H9 (cell line): ENCODE measurements around the gene ANO2. TPM values are rescaled to one million over a fixed set of nuclear protein-coding genes. Genes with fewer than 3 reads are reported as not detected.

Source experiments
- DNase-seq: peaks from one replicate; pipeline ENCODE4 v3.0.0-alpha.2; 2017
- H2AFZ ChIP-seq: one replicate; pipeline ENCODE4 v1.6.1; 2013; ENCODE audit warnings: mild to moderate bottlenecking, low read length, control low read depth, moderate library complexity
- H2AK5ac ChIP-seq: 2 replicates; pipeline ENCODE4 v1.6.1; 2013; ENCODE audit warnings: low read length, control low read depth, mixed read lengths; ENCODE audit not compliant: insufficient read length
- H2BK120ac ChIP-seq: one replicate; pipeline ENCODE4 v1.6.1; 2013; ENCODE audit warnings: low read depth, mild to moderate bottlenecking, low read length, control low read depth, inconsistent platforms; ENCODE audit not compliant: poor library complexity, severe bottlenecking
- H2BK12ac ChIP-seq: 2 replicates; pipeline ENCODE4 v1.6.1; 2013; ENCODE audit warnings: low read length, control low read depth, mixed read lengths, low read depth; ENCODE audit not compliant: insufficient read length
- H2BK15ac ChIP-seq: 2 replicates; pipeline ENCODE4 v1.6.1; 2013; ENCODE audit warnings: low read depth, low read length, control low read depth
- H2BK20ac ChIP-seq: one replicate; pipeline ENCODE4 v1.6.1; 2013; ENCODE audit warnings: low read depth, mild to moderate bottlenecking, low read length, control low read depth, inconsistent platforms; ENCODE audit not compliant: poor library complexity, severe bottlenecking
- H2BK5ac ChIP-seq: 2 replicates; pipeline ENCODE4 v1.6.1; 2013; ENCODE audit warnings: low read length, control low read depth, mixed read lengths; ENCODE audit not compliant: insufficient read length
- H3K14ac ChIP-seq: 2 replicates; pipeline ENCODE4 v1.6.1; 2013; ENCODE audit warnings: low read length, control low read depth; ENCODE audit not compliant: insufficient read depth
- H3K18ac ChIP-seq: 2 replicates; pipeline ENCODE4 v1.6.1; 2013; ENCODE audit warnings: low read depth, mild to moderate bottlenecking, mixed read lengths, low read length, control low read depth; ENCODE audit not compliant: insufficient read length
- H3K23ac ChIP-seq: 2 replicates; pipeline ENCODE4 v1.6.1; 2013; ENCODE audit warnings: low read length, control low read depth, mixed read lengths, low read depth; ENCODE audit not compliant: insufficient read length
- H3K23me2 ChIP-seq: 2 replicates; pipeline ENCODE4 v1.6.1; 2013; ENCODE audit warnings: low read depth, mild to moderate bottlenecking, mixed read lengths, low read length, control low read depth; ENCODE audit not compliant: insufficient read length, poor library complexity, severe bottlenecking
- H3K27ac ChIP-seq: 2 replicates; pipeline ENCODE4 v1.5.1; 2013; ENCODE audit warnings: low read length, control low read depth, mixed read lengths, low read depth; ENCODE audit not compliant: insufficient read length
- H3K27me3 ChIP-seq: 2 replicates; pipeline ENCODE4 v1.6.1; 2013; ENCODE audit warnings: low read length, control low read depth, inconsistent platforms; ENCODE audit not compliant: insufficient read depth
- H3K4ac ChIP-seq: 2 replicates; pipeline ENCODE4 v1.6.1; 2013; ENCODE audit warnings: low read depth, mild to moderate bottlenecking, control low read depth, inconsistent platforms, low read length, moderate library complexity
- H3K4me1 ChIP-seq: 2 replicates; pipeline ENCODE4 v1.6.1; 2013; ENCODE audit warnings: low read length, control low read depth, inconsistent platforms; ENCODE audit not compliant: insufficient read depth
- H3K4me2 ChIP-seq: 2 replicates; pipeline ENCODE4 v1.6.1; 2013; ENCODE audit warnings: low read length, control low read depth, mixed read lengths; ENCODE audit not compliant: insufficient read length, insufficient read depth
- H3K56ac ChIP-seq: 2 replicates; pipeline ENCODE4 v1.6.1; 2013; ENCODE audit warnings: low read depth, mild to moderate bottlenecking, mixed read lengths, low read length, control low read depth; ENCODE audit not compliant: insufficient read length
- H3K79me1 ChIP-seq: 2 replicates; pipeline ENCODE4 v1.6.1; 2013; ENCODE audit warnings: low read depth, mild to moderate bottlenecking, moderate library complexity, low read length, control low read depth, inconsistent platforms; ENCODE audit not compliant: insufficient read depth, poor library complexity, severe bottlenecking
- H3K79me2 ChIP-seq: 2 replicates; pipeline ENCODE4 v1.6.1; 2013; ENCODE audit warnings: low read length, control low read depth, inconsistent platforms; ENCODE audit not compliant: insufficient read depth
- H3K9ac ChIP-seq: 2 replicates; pipeline ENCODE4 v1.6.1; 2013; ENCODE audit warnings: low read length, control low read depth, mixed read lengths; ENCODE audit not compliant: insufficient read length; ENCODE audit errors: extremely low read depth
- H3K9me3 ChIP-seq: one replicate; pipeline ENCODE4 v1.6.1; 2013; ENCODE audit warnings: low read depth, low read length, inconsistent platforms; ENCODE audit not compliant: control insufficient read depth
- H3T11ph ChIP-seq: one replicate; pipeline ENCODE4 v1.6.1; 2013; ENCODE audit warnings: mild to moderate bottlenecking, low read length, control low read depth, inconsistent platforms
- H4K20me1 ChIP-seq: one replicate; pipeline ENCODE4 v1.6.1; 2013; ENCODE audit not compliant: control insufficient read depth, insufficient read length, insufficient read depth
- H4K5ac ChIP-seq: 2 replicates; pipeline ENCODE4 v1.6.1; 2013; ENCODE audit warnings: low read depth, mild to moderate bottlenecking, mixed read lengths, low read length, control low read depth; ENCODE audit not compliant: insufficient read length
- H4K8ac ChIP-seq: replicated peaks from 2 replicates; pipeline ENCODE4 v1.6.1; 2013; ENCODE audit warnings: low read length, control low read depth, mixed read lengths, low read depth; ENCODE audit not compliant: insufficient read length
- H4K91ac ChIP-seq: 2 replicates; pipeline ENCODE4 v1.6.1; 2013; ENCODE audit warnings: low read depth, mild to moderate bottlenecking, moderate library complexity, mixed read lengths, low read length, control low read depth; ENCODE audit not compliant: insufficient read length
- H3K27ac Mint-ChIP-seq, 3 experiments: 2 replicates in 2 of 3; 3 replicates in 1 of 3; pipeline ENCODE4 v1.8.0; 2020 to 2021; ENCODE audit warnings: mixed read lengths in 3 of 3, mild to moderate bottlenecking in 1 of 3, moderate library complexity in 1 of 3
- H3K27me3 Mint-ChIP-seq: 2 replicates; pipeline ENCODE4 v1.8.0; 2021; ENCODE audit warnings: low read depth, mild to moderate bottlenecking, moderate library complexity, mixed read lengths
- H3K36me3 Mint-ChIP-seq, 3 experiments: 2 replicates in 2 of 3; 3 replicates in 1 of 3; pipeline ENCODE4 v1.8.0; 2020 to 2021; ENCODE audit warnings: low read depth in 3 of 3, mixed read lengths in 3 of 3; ENCODE audit not compliant: insufficient read depth in 1 of 3
- H3K4me1 Mint-ChIP-seq, 2 experiments: 2 replicates each; pipeline ENCODE4 v1.8.0; 2020; ENCODE audit warnings: mixed read lengths in 2 of 2
- H3K4me3 Mint-ChIP-seq, 2 experiments: 2 replicates in 1 of 2; 3 replicates in 1 of 2; pipeline ENCODE4 v1.8.0; 2020 to 2021; ENCODE audit warnings: mild to moderate bottlenecking in 2 of 2, mixed read lengths in 2 of 2, moderate library complexity in 1 of 2
- H3K9me3 Mint-ChIP-seq, 2 experiments: 2 replicates in 1 of 2; 3 replicates in 1 of 2; pipeline ENCODE4 v1.8.0; 2020; ENCODE audit warnings: mild to moderate bottlenecking in 2 of 2, mixed read lengths in 2 of 2, moderate library complexity in 1 of 2
- WGBS: extraction: QIAGEN DNeasy Blood & Tissue Kit; methylation state at CpG from one replicate; pipeline ENCODE4 v1.1.7; 2013; ENCODE audit warnings: missing lambda C conversion rate, low lambda C conversion rate, mixed read lengths; ENCODE audit not compliant: insufficient read length; ENCODE audit errors: extremely low coverage; 5-methylcytosine and 5-hydroxymethylcytosine counted together
- total RNA-seq: library from RNA; stranded (reverse); gene quantifications from 2 replicates; pipeline ENCODE4 v1.2.1, GENCODE V29; 2021
- TF ChIP-seq, protein P1 (sequence below): fragments of 200-600 bp; sonication (generic); conservative IDR thresholded peaks from 3 replicates; pipeline ENCODE4 v1.8.0; 2021; ENCODE audit warnings: antibody characterized with exemption, mild to moderate bottlenecking

ANO2 gene
- total RNA-seq, 1 experiment from 2014 or later, result 3.8 TPM

DNA sequence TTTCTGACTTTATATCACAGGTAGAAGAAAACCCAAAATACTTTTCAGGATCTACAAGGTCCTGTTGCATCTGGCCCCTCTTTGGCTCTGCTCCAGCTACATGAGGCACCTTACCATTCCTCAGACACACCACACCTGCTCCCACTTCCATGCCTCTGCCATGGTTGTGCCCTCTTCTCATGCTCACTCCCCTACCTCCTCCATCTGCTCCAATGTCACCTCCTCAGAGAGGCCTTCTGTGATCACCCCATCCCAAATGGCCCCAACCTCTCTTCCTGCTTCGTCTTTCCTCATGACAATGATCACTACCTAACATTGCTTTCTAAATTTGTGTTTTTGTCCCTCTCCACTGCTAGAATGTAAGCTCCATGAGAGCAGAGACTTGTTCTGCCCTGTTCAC, 174.3 kb downstream of the ANO2 start:
- Histone ChIP-seq H2BK12ac (no peak overlapping the region), H3K14ac (no peak overlapping the region), H3K4me2 (no peak overlapping the region), H2AK5ac (no peak overlapping the region), H4K91ac (no peak overlapping the region), H3K9ac (no peak overlapping the region), H3K27ac (no peak overlapping the region), H3T11ph (no peak overlapping the region), H3K56ac (no peak overlapping the region), H3K79me2 (no peaks in the 10 kb centered on the region; the same call in 1 of the 2 replicates), H4K5ac (peak overlapping the region; percentile 89), H3K23me2 (no peaks in the 10 kb centered on the region), H3K27me3 (no peaks in the 10 kb centered on the region), H3K9me3 (no peaks in the 10 kb centered on the region), H3K4ac (no peak overlapping the region), H2BK5ac (no peak overlapping the region), H2AFZ (no peak overlapping the region), H3K4me1 (no peaks in the 10 kb centered on the region), H2BK120ac (no peak overlapping the region), H3K18ac (no peak overlapping the region), H4K20me1 (no peaks in the 10 kb centered on the region), H3K79me1 (no peaks in the 10 kb centered on the region), H2BK15ac (no peak overlapping the region), H4K8ac (no peak overlapping the region), H2BK20ac (no peak overlapping the region), H3K23ac (no peak overlapping the region)
- Mint-ChIP-seq H3K36me3 (no peaks in the 10 kb centered on the region), H3K9me3 (no peaks in the 10 kb centered on the region; a peak in 1 of 5 replicates), H3K4me3 (no peak overlapping the region), H3K4me1 (no peaks in the 10 kb centered on the region), H3K27me3 (peaks cover 6% of the 10 kb centered on the region), H3K27ac (no peak overlapping the region)
- TF ChIP-seq, protein P1, sequence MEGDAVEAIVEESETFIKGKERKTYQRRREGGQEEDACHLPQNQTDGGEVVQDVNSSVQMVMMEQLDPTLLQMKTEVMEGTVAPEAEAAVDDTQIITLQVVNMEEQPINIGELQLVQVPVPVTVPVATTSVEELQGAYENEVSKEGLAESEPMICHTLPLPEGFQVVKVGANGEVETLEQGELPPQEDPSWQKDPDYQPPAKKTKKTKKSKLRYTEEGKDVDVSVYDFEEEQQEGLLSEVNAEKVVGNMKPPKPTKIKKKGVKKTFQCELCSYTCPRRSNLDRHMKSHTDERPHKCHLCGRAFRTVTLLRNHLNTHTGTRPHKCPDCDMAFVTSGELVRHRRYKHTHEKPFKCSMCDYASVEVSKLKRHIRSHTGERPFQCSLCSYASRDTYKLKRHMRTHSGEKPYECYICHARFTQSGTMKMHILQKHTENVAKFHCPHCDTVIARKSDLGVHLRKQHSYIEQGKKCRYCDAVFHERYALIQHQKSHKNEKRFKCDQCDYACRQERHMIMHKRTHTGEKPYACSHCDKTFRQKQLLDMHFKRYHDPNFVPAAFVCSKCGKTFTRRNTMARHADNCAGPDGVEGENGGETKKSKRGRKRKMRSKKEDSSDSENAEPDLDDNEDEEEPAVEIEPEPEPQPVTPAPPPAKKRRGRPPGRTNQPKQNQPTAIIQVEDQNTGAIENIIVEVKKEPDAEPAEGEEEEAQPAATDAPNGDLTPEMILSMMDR, result no peak
- DNase-seq, result no peak
- no CpG with 5 or more reads among the region's 1 CpG for WGBS
